ENCODE results near the gene SPOCK1.

Gene SPOCK1

DNA sequence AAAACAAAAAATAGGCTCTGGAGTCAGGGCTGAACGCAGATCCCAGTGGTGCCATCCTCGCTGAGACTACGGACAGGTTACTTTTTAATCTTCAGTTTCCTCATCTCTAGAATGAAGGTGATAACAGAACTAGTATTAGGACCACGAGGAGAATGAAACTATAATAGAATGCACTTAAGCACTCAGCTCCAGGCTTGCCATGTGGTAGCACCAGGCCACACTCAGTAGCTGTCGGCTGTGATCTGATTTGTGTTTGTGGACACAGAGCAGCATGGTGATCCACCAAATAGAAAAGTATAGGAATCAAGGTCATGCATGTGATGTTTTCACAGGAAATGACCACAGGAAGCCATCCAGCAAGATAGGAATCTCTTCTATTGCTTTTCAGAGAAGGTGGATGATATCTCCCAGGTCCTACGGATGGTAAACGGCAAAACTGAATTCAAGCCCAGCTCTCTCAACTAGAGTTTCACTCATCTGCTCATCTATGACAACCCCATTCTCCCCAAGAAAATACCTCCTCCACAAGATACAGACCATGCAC, 498.0 kb downstream of the SPOCK1 start:
- TF ChIP-seq POLR2AphosphoS5 (IDR thresholded peaks at IDR 0.05; ENCODE audit: low read depth): no peak
- TF ChIP-seq, protein P1, sequence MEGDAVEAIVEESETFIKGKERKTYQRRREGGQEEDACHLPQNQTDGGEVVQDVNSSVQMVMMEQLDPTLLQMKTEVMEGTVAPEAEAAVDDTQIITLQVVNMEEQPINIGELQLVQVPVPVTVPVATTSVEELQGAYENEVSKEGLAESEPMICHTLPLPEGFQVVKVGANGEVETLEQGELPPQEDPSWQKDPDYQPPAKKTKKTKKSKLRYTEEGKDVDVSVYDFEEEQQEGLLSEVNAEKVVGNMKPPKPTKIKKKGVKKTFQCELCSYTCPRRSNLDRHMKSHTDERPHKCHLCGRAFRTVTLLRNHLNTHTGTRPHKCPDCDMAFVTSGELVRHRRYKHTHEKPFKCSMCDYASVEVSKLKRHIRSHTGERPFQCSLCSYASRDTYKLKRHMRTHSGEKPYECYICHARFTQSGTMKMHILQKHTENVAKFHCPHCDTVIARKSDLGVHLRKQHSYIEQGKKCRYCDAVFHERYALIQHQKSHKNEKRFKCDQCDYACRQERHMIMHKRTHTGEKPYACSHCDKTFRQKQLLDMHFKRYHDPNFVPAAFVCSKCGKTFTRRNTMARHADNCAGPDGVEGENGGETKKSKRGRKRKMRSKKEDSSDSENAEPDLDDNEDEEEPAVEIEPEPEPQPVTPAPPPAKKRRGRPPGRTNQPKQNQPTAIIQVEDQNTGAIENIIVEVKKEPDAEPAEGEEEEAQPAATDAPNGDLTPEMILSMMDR (IDR thresholded peaks at IDR 0.05; ENCODE audit: insufficient read depth, low read length): no peak
- no peak for TF ChIP-seq GABPA (IDR thresholded peaks at IDR 0.05; ENCODE audit: low read depth)
- TF ChIP-seq, protein P2, sequence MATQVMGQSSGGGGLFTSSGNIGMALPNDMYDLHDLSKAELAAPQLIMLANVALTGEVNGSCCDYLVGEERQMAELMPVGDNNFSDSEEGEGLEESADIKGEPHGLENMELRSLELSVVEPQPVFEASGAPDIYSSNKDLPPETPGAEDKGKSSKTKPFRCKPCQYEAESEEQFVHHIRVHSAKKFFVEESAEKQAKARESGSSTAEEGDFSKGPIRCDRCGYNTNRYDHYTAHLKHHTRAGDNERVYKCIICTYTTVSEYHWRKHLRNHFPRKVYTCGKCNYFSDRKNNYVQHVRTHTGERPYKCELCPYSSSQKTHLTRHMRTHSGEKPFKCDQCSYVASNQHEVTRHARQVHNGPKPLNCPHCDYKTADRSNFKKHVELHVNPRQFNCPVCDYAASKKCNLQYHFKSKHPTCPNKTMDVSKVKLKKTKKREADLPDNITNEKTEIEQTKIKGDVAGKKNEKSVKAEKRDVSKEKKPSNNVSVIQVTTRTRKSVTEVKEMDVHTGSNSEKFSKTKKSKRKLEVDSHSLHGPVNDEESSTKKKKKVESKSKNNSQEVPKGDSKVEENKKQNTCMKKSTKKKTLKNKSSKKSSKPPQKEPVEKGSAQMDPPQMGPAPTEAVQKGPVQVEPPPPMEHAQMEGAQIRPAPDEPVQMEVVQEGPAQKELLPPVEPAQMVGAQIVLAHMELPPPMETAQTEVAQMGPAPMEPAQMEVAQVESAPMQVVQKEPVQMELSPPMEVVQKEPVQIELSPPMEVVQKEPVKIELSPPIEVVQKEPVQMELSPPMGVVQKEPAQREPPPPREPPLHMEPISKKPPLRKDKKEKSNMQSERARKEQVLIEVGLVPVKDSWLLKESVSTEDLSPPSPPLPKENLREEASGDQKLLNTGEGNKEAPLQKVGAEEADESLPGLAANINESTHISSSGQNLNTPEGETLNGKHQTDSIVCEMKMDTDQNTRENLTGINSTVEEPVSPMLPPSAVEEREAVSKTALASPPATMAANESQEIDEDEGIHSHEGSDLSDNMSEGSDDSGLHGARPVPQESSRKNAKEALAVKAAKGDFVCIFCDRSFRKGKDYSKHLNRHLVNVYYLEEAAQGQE (IDR thresholded peaks at IDR 0.05; ENCODE audit: insufficient replicate concordance, low read depth): no peak
- TF ChIP-seq SPI1 (IDR thresholded peaks at IDR 0.05; ENCODE audit: borderline replicate concordance, low read depth): no peak
- Histone ChIP-seq H3K4me3 (replicated peaks; ENCODE audit: insufficient read depth, low read length) (no peak overlapping the region), H3K27ac (replicated peaks) (no peak overlapping the region), H3K27me3 (ENCODE audit: insufficient read depth, poor library complexity, severe bottlenecking) (no peaks in the 10 kb centered on the region)
- DNase-seq (ENCODE audit: low read depth in 1 of 2, low spot score in 1 of 2): no peak

DNA sequence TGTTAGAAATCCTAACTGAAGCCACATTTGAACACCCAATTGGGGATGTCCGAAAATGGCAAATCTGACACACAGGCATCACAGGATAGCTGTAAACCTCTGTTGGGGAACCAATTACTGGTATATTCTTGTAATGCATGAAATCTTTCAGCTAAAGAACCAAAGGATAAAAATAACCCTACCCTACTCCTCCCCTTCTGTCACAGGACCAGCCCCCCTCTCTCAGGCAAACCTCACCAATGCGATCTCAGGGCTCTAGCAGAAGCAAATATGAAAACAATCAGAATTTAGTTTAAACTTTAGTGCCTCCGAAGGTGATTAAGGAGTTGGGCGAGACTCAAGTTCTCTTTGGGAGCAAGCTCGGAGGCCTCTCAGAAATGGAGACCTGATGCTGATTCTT, 499.3 kb downstream of the SPOCK1 start:
- H3K27ac ChIP-seq (replicated peaks): no peak overlapping the region
- no peak overlapping the region for H3K4me3 ChIP-seq (replicated peaks; ENCODE audit: insufficient read depth, low read length)
- DNase-seq (ENCODE audit: low read depth in 1 of 2, low spot score in 1 of 2): no peak
- H3K27me3 ChIP-seq (ENCODE audit: insufficient read depth, poor library complexity, severe bottlenecking): no peaks in the 10 kb centered on the region
- TF ChIP-seq GABPA (IDR thresholded peaks at IDR 0.05; ENCODE audit: low read depth) (no peak), POLR2AphosphoS5 (IDR thresholded peaks at IDR 0.05; ENCODE audit: low read depth) (no peak), SPI1 (IDR thresholded peaks at IDR 0.05; ENCODE audit: borderline replicate concordance, low read depth) (no peak)
- TF ChIP-seq, protein P2 (IDR thresholded peaks at IDR 0.05; ENCODE audit: insufficient replicate concordance, low read depth): no peak
- TF ChIP-seq, protein P1 (IDR thresholded peaks at IDR 0.05; ENCODE audit: insufficient read depth, low read length): no peak

DNA sequence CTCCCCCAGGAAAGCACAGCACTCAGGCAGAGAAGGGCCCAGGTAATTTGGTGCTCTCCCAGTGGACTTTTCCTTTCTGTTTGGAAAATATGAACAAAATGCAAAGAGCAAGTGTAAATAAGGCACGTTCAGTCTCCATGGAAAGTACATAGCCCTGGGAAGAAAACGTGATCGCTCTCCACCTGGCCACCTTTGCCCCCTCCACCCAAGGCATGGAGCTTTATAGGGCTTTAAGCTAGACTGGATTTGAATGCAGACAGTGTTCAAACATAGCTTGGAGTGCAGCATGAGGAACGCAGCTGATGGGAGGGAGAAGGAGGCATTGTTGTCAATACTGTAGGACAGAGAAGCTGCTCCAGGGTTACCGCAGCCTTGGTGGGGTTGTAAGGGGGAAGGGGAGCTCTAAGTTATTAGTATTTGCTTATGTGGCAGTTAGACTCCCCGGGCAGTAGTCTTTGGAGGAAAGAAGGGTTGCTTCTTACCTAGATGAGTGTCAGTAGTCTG, 500.2 kb downstream of the SPOCK1 start:
- Histone ChIP-seq H3K4me3 (replicated peaks; ENCODE audit: insufficient read depth, low read length) (no peak overlapping the region), H3K27ac (replicated peaks) (no peak overlapping the region), H3K27me3 (ENCODE audit: insufficient read depth, poor library complexity, severe bottlenecking) (no peaks in the 10 kb centered on the region)
- TF ChIP-seq SPI1 (IDR thresholded peaks at IDR 0.05; ENCODE audit: borderline replicate concordance, low read depth): no peak
- TF ChIP-seq, protein P1 (IDR thresholded peaks at IDR 0.05; ENCODE audit: insufficient read depth, low read length): no peak
- TF ChIP-seq, protein P2 (IDR thresholded peaks at IDR 0.05; ENCODE audit: insufficient replicate concordance, low read depth): no peak
- DNase-seq (ENCODE audit: low read depth in 1 of 2, low spot score in 1 of 2): no peak

Measured in HL-60 (cell line).